Neural progenitor cell (in vitro differentiated cells): ENCODE measurements around the gene EXOC6B.

Experiments
- EZH2 ChIP-seq: fragments of 200-600 bp; sonication (generic); IDR thresholded peaks from 2 replicates; pipeline ENCODE4 v1.6.1; 2017; ENCODE audit warnings: antibody characterized with exemption, mild to moderate bottlenecking, moderate library complexity
- EZH2phosphoT487 ChIP-seq: fragments of 200-600 bp; sonication (generic); IDR thresholded peaks from 2 replicates; pipeline ENCODE4 v1.6.1; 2017; ENCODE audit warnings: antibody characterized with exemption
- TF ChIP-seq, protein P1 (sequence below): fragments of 200-600 bp; sonication (generic); IDR thresholded peaks from 2 replicates; pipeline ENCODE4 v1.5.1; 2017; ENCODE audit warnings: antibody characterized with exemption, mild to moderate bottlenecking

DNA sequence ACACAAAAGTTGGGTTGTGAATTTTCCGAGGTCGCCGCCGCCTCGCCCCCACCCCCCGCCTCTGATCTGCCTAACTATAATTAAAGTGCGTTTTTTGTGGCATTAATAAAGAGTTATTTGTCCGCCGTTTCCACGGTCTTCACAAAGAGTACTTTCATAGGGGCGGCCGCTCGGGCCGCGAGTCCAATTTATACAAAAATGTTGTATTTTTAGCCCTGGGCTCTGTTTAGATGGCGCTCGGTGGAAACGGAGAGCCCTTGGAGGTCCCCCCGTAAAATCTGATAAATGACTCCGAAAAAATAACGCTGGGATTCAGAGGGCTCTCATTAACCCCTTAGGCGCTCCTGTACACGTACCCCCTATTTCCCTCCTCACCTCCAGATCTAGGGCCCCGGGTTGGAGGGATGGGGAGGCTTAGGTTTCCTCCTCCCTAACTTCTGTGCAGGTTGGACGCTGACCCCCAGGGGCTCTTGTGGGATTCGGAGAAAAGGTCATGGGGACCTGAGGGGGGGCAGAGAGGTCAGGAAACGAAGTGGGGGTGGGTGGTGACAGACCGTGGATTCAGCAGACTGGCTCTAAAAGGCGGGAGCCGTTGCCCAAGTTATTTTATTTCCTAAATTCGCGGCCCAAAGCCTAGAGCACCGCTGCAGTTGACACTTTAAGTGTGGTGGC, 680.0 kb downstream of the EXOC6B start:
- TF ChIP-seq, protein P1, sequence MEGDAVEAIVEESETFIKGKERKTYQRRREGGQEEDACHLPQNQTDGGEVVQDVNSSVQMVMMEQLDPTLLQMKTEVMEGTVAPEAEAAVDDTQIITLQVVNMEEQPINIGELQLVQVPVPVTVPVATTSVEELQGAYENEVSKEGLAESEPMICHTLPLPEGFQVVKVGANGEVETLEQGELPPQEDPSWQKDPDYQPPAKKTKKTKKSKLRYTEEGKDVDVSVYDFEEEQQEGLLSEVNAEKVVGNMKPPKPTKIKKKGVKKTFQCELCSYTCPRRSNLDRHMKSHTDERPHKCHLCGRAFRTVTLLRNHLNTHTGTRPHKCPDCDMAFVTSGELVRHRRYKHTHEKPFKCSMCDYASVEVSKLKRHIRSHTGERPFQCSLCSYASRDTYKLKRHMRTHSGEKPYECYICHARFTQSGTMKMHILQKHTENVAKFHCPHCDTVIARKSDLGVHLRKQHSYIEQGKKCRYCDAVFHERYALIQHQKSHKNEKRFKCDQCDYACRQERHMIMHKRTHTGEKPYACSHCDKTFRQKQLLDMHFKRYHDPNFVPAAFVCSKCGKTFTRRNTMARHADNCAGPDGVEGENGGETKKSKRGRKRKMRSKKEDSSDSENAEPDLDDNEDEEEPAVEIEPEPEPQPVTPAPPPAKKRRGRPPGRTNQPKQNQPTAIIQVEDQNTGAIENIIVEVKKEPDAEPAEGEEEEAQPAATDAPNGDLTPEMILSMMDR, result no peak
- peak; percentile 10 for TF ChIP-seq EZH2
- no peak for TF ChIP-seq EZH2phosphoT487
